HepG2 (cell line): ENCODE results near the gene FBXL13.

ENCODE experiments used
- ELF4 ChIP-seq: sonication (generic); formaldehyde crosslinking; IDR thresholded peaks from 2 replicates; pipeline ENCODE4 v1.5.0; 2020; ENCODE audit warnings: missing genetic modification reagents, mild to moderate bottlenecking, moderate library complexity, borderline replicate concordance
- NCOR1 ChIP-seq: fragments of 200-600 bp; sonication (generic); IDR thresholded peaks from 2 replicates; pipeline ENCODE4 v1.7.0; 2017; ENCODE audit warnings: antibody characterized with exemption, low read length, borderline replicate concordance
- NFKB2 ChIP-seq: sonication (generic); formaldehyde crosslinking; IDR thresholded peaks from 2 replicates; pipeline ENCODE4 v1.4.0; 2020; ENCODE audit warnings: missing genetic modification reagents, borderline replicate concordance
- RBM39 ChIP-seq: fragments of 200-400 bp; formaldehyde crosslinking; IDR thresholded peaks from one replicate; pipeline ENCODE4 v1.6.1; 2018; ENCODE audit warnings: antibody characterized with exemption, mild to moderate bottlenecking, low read depth, low read length; ENCODE audit not compliant: poor library complexity, severe bottlenecking
- STAT5B ChIP-seq: sonication (generic); formaldehyde crosslinking; IDR thresholded peaks from 2 replicates; pipeline ENCODE4 v1.4.0; 2020; ENCODE audit warnings: missing genetic modification reagents
- ZNF558 ChIP-seq: sonication (generic); formaldehyde crosslinking; IDR thresholded peaks from 2 replicates; pipeline ENCODE4 v1.9.0; 2022; ENCODE audit warnings: mild to moderate bottlenecking, missing genetic modification reagents, borderline replicate concordance
- TF ChIP-seq, protein P1 (sequence below): sonication (generic); formaldehyde crosslinking; IDR thresholded peaks from 2 replicates; pipeline ENCODE4 v1.5.0; 2020; ENCODE audit warnings: mild to moderate bottlenecking, missing genetic modification reagents, moderate library complexity

DNA sequence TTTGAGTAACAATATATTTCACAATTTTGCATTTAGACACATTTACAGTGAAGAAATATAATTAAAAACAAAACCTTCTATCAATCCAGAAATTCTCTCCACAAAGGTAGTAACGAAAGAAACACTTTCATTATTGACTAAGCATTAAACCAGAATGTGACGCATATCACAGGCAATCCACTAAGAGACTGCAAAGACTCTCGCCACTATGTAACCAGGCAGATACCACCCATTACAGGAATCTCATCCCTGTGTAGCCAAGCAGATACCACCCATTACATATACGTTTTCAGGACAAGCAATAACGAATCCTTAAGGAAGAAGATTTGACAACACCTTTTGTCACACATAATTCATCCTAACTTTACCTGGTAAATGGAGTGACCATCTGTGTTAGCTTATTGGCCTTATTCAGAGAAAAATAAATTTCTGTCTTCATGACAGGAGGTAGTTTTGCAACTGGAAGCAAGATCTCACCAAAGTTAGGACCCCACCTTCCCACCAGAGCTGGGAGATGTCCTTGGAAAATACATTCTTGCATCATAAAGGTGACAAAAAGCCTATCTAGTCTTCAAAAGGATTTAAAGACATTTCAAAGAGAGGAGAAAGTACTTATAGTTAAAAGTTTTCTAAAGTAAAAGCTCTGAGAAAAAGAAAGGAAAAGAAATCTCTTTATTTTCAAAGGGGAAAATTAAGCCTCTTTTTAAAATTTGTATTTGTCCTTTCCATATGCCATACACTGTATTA is 131.0 kb downstream of the FBXL13 start:
- TF ChIP-seq RBM39 (no peak), STAT5B (no peak), NFKB2 (CRISPR knock-in tag) (no peak), ELF4 (no peak), ZNF558 (CRISPR knock-in tag) (no peak), NCOR1 (no peak)
- TF ChIP-seq, protein P1, sequence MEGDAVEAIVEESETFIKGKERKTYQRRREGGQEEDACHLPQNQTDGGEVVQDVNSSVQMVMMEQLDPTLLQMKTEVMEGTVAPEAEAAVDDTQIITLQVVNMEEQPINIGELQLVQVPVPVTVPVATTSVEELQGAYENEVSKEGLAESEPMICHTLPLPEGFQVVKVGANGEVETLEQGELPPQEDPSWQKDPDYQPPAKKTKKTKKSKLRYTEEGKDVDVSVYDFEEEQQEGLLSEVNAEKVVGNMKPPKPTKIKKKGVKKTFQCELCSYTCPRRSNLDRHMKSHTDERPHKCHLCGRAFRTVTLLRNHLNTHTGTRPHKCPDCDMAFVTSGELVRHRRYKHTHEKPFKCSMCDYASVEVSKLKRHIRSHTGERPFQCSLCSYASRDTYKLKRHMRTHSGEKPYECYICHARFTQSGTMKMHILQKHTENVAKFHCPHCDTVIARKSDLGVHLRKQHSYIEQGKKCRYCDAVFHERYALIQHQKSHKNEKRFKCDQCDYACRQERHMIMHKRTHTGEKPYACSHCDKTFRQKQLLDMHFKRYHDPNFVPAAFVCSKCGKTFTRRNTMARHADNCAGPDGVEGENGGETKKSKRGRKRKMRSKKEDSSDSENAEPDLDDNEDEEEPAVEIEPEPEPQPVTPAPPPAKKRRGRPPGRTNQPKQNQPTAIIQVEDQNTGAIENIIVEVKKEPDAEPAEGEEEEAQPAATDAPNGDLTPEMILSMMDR: no peak
